GM21786 (cell line): ENCODE data around the gene GRIN1.

Source experiments
- ATAC-seq: cut with Tn5 transposase; IDR thresholded peaks from one replicate; pipeline ENCODE4 v1.9.1; 2021; ENCODE audit not compliant: unreplicated experiment

GRIN1 gene

DNA sequence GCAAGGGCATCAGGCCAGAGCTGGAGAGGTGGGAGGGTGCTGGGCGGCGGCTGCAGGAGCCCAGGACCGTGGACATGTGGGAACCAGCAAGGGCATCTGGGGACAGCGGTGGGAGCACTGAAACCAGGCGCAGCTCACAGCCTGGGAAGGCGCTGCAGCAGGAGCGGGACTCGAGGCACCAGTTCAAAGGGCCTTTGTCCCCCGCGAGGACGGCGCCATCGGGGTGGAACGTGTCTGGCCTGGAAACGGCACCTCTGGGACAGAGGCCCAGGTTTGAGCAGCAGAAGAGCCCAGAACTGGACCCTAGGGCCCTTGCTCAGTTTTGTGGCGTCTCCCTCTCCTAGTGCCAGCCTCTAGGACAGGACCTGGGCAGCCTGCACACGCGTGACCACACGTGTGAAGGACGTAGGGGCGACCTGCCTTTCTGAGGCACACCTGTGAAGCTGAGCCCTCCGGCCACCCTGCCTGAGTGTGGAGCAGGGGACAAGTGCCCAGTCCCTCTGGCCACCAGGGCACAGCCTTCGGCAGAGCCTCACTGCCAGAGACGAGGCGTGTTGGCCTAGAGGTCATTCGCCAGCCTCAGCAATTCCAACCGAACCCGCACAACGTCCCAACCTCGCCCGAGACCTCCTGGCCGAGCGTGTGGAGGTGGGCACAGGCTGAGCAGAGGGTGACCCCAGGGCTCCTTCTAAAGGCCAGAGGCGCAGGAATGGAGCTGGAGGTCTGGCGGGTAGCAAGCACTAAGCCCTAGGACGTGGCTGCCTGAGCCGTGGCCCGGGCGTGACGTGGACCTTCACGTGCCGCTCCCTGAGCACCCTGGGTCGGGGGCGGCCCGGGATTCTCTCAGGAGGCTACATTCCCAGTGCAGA lies 35.1 kb downstream of the GRIN1 start:
- ATAC-seq: no peak

DNA sequence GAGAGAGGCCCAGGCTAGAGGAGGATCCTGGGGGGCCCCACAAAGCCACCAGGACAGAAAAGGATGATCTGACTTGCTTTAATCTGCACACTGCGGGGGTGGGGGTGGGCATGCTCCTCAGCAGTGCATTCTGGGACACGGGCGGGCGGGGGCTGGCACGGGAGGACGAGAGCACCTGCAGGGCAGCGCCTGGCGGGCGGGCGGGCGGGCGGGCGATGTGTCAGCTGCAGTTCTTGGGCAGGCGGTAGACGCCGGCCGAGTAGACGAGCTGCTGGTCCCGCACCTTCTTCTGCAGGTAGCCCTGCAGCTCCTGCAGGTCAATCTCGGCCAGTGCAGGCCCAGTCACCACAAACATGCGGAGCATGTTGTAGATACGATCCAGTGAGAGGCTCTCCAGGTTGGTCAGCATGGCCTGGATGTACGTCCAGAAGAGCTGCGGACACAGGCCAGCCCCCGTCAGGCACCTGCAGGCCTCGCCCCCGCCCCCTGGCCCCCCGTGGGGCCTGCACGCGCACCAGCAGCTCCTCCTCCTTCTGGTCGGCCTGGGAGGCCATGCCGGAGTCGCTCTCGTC lies 35.9 kb downstream of the GRIN1 start:
- ATAC-seq: no peak

DNA sequence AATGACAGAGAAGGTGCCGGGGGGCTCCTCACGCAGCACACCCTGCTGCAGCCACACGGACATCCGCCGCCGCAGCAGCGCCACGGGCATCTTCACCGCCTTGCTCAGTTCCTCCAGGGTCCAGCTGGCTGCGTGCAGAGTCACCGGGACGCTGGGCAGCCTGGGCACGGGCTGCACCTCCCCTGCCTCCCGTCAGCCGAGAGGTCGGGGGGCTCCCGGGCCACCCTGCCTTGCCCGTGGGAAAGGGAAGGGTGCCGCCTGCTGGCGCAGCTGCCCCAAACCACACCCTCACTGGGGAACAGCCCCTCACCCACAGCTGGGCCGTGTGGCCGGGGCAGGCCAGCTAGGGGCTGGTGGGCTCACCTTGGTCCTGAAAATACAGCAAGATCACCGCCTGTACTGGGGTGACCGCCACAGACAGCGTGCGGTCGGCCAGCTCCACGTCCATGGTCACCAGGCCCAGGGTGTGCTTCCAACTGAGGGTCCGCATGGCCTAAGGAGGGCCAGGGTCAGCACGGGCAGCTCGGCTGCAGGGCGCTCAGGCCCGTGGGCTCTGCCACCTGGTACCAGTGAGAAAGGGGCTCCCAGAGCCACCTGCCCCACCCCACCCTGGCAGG lies 36.5 kb downstream of the GRIN1 start:
- no peak for ATAC-seq

DNA sequence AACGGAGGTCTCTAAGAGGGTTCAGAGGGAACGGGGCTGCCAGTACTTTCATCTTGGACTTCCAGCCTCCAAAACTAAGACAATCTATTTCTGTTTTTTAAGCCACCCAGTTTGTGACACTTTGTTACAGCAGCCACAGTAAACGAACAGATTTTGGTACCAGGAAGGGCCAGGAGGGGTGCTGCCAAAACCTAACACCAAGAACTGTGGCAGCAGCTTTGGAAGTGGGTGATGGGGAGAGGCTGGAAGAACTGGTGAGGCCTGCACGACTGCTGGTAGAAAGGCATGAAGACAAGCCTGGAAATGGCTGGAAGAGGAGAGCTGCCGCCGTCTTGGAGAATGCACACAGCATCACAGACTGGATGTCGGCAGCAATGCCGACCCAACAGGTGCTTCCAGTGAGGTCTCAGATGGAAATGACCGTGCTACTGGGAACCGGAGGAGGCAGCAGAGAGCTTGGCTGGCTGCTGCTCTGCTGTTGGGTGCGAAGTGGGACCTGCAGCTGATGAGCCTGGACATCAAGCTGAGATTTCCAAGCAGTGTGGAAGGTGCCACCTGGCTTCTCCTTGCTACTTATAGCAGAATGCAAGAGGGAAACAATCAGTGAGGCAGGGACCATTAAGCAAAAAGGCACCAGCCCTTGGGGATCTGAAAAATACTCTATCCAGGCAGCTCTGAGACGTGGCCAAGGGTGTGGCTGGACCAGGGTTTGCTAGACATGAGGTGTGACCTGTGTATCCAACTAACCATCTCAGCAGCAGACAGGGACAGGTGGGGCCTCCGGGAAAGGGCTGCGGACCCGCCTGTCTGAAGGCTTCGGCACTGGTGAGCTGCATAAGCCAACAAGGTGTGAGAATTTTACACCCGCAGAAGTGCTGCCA lies 37.6 kb downstream of the GRIN1 start:
- ATAC-seq: no peak

DNA sequence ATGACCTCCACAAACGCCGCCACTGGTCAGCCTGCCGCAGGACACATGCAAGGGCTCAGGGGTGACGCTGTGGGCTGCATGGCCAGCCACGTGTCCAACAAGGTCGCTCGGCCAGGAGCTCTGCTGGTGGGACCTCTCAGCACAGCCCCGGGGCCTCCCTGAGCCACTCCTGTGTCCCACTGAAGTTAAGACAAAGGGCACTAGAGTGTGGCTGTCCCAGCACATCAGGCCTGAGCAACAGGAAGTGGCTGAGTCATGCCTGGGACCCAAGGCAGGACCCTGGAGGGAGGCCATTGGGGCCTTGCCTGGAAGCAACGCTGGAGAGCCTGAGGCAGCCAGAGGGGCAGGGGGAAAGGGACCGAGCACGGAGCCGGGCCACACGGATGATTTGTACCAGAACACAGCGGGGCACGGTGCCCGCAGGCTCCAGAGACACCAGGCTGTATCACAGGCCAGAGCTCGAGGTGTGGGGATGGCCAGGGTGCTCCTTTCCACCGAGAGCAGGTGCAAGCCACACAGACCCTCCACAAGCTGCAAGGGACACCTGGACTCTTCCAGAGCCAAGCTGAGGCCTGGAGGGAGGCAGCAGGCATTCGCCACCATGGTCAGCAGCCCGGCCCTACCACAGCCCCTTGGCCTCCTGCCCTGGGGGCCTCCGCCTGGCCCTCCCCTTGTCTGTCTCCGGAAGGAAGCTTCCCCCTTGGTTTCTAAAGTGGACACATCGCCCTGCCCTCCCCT lies 39.4 kb downstream of the GRIN1 start:
- no peak for ATAC-seq

DNA sequence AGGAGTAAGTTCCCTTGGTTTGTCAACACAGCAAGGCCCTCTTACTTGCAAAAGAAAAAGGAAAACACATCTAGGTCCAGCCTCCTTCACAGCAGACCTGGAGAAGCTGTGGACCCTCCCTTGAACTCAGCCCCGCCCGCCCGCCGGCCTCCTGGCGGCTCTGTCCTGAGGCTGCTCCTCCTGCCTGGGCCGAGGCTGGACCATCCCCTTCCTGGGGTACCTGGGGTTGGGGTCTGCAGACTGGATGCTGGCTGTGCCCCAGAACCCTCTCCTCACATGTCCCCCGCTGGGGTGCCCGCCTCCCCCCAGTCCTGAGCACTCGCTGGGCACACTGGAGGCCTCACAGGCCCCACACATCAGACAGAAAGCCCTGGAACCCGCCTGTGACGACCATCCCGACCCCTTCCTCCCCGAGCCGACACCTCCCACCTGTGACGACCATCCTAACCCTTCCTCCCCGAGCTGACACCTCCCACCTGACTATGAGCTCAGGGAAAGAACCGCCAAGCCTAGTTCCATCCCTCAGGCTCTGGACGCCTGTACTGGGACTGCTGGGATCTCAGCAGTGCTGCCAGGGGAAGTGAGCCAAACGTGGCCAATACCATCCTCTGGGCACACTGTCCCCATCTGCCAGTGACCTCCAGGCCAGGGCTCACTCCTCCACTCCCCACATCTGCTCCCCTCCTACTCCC lies 40.1 kb downstream of the GRIN1 start:
- no peak for ATAC-seq

DNA sequence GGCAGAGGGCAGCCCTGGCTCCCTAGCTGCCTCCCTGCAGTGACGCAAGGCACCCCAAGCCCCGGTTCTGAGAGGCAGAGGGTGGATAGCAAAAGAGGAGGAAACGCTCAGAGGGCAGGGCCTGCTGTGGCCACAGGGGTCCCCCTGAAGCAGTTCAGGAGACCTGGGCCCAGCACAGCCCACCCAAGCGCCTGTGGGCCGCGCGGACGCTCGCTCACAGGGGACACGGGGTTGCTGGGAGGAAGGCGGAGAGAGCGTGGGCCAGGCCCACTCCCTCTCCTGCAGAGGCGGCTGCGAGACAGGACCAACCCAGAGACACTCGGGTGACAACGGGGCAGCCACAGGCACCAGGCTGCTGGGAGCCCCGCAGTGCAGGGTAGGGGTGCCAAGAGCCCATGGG lies 40.8 kb downstream of the GRIN1 start:
- no peak for ATAC-seq

DNA sequence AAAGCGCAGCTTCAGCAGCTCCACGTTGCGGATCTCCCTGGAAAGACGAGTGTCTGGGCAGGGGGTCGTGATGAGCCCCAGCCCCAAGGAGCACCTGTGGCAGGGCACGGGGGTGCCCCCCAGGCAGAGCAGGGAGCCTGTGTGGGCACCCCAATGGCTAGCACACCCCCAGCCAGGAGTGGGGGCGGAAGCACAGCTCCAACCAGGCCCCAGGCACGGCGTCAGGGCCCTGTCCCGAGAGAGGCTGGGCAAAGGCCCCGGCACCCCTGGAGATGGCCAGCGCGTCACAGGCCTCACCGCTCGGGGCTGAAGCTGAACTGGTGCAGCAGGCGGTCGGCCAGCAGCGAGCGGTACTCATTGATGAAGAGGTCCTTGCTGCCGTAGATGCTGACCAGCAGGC lies 41.5 kb downstream of the GRIN1 start:
- no peak for ATAC-seq

DNA sequence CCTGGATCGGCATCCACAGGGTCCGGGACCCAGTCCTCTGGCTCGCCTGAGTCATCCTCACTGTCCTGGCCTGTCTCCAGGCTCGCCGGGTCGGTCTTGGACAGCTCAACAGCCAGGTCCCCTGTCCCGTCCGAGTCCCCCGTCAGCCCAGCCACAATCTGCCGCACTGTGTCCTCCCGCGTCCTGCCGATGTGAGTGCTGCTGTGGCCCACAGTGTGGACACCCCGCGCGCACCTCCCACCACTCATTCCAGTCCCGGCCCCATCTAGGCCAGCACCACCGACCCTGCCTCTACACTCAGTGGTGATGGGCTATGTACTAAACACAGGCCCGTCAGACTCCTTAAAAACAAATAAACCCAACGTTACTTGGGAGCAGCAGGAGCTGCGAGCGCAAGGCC lies 42.7 kb downstream of the GRIN1 start:
- ATAC-seq: no peak

DNA sequence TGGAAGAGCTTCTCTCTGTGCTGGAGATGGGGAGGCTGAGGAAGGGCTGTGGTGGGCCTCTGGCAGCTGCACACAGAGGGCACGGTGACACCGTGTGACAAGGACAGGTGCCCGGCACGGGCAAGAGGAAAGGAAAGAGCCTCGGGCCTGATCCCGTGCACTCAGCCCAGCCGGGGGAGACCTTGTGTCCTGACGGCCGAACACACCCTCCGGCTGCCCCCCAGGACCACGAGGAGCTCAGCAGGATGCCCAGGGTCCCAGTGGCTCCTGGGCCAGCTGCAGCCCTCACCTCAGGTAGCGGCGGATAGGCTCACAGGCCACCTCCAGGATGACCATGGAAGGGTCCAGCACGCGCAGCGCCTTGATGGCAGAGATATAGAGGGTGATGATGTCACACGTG lies 43.9 kb downstream of the GRIN1 start:
- ATAC-seq: no peak

DNA sequence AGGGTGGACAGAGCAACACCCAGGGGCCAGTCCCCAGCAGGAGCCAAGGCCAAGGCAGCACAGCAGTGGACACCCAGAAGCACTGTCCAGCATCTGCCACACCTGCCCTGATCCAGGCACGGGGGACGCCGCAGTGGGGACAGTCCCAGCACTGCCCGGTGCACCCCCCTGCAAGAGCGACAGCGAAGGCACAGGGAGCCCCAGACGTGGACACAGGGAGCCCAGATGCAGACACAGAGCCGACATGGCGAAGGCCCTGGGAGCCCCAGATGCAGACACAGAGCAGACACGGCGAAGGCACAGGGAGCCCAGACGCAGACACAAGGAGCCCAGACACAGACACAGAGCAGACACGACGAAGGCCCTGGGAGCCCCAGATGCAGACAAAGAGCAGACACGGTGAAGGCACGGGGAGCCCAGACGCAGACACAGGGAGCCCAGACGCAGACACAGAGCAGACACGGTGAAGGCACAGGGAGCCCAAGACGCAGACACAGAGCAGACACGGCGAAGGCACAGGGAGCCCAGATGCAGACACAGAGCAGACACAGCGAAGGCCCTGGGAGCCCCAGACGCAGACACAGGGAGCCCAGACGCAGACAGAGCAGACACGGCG lies 45.1 kb downstream of the GRIN1 start:
- no peak for ATAC-seq

DNA sequence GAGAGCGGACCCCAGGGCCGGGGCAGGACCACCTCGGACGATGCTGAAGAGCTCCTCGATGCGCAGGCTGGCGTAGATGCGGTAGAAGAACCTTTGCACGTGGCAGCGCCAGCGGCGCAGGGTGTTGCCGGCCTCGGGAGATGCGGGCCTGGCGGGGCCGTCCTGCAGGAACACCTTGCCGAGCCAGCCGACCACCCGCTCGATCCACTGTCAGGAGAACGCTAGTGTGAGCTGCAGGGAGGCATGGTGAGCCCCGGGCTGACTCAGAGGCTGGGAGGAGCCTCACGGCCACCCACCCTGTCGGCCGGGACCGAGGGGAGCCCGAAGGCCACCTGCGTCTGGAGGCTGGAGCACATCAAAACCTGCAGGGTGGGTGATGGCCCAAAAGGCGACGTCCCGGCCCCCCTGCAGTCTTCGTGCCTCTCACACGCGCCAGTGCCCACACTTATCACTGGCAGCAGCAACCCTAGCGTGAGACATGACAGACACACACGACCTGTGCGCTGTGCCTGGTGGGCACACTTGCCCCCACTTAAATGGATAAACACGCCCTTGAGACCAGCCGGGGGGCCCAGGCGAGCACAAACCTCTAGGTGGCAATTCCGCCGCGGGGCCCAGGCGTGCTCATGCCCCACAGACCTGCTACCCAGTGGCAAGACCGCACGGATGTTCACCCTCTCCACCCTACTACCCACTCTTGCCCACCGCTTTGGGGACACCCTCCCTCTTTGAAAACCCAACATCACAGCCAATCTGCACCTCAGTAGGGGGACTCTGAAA lies 46.1 kb downstream of the GRIN1 start:
- ATAC-seq: no peak

DNA sequence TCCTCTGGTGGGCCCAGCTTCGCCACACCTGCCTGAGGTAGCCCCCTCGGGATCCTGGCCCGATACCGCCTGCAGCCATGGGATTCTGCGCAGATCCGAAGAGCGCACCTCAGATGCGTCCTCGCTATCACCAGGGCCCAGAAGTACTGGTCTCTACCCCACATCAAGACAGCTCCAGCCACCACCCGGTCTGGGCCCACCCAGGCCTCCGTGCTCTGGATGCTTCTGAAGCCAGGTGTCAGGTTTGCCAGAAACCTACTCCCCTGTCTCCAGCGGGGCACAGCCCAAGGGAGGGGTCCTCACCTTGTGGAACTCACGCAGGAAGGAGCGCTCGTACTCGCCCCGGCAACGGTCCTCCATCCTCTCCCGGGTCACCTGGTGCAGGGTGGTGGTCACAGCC lies 47.0 kb downstream of the GRIN1 start:
- no peak for ATAC-seq

DNA sequence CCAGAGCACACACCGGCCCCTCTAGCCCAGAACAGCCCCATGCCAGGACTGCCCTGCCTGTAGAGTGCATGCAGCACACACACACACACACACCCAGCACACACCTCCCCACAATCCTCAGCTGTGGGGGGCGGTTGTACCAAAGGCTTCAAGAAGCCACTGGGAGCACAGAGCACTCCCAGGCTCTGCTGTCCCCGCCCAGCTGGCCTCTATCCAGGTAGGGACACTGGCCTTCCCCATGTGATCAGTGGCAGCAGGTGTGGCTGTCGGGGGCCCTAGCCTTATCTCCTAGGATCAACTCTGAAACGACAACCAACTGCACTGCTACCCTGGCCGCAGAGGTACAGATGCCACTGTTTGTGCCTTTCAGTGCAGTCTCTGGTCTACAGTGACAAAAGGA lies 47.4 kb downstream of the GRIN1 start:
- no peak for ATAC-seq

DNA sequence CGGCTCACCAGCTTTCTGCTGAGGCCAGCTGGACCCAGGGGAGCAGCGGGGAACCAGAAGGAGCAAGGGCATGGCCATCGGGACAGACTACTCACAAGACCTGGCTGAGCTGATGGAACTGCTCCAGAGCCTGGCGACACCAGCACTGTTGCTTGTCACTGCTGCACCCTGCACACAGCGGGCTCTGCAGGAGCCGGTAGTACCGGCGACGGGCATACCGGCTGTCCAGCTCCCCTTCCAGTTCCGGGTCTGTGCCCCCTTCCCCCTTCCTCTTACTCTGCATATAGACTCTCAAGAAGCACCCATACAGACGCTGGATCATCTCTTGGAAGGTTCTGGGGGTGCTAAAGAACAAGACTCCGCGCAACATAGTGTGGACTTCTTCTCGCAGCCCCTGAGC lies 48.4 kb downstream of the GRIN1 start:
- no peak for ATAC-seq

DNA sequence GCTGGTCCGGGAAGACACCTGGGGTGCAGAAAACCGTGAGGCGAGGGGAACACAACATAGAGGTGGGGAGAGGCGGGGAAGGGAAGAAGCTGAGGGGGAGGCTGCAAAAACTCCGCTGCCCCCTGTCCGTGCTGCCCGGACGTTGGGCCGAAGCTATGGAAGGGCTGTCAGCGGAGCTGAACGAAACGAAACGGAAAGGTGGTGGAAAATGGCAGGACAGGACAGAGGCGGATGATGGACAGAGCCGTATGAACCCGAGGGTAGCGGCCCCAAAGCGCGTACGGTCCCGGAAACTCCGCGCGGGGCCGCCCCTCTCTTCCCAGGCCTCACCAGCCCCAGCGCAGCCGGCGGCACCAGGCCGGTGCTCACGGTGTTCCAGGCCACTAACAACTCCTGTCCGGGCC lies 49.1 kb downstream of the GRIN1 start:
- no peak for ATAC-seq

DNA sequence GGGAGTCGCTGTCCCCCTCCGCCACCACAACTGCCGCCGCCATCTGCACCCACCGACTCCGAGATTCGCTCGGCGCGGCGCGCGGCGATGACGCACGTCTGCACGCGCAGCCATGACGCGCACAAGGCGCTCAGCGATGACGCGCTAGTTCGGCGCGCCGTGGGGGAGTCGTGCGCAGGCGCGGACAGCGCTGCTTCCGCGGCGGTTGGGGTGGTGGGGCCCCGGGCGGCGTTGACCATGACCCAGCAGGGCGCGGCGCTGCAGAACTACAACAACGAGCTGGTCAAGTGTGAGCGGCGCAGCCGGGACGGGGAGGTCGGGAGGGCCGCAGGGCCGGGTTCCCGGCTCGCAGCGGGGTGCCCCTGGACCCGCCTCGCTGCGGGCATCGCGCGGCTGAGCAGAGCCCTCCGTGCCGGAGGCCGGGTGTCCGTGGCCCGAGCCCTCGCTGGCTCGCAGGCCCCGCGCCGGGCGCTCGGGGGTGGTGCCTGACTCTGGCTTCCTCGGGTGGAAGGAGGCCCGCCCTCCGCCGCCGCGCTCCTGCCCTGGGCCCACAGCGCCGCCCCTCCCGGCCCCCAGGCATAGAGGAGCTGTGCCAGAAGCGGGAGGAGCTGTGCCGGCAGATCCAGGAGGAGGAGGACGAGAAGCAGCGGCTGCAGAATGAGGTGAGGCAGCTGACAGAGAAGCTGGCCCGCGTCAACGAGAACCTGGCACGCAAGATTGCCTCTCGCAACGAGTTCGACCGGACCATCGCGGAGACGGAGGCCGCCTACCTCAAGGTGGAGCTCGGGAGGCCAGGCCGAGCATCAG lies 49.7 kb downstream of the GRIN1 start, which contains the start of the genes ANAPC2 and SSNA1:
Gene ANAPC2, minus strand, starts transcription at position 71 of the 807 bp plus-strand sequence. Its CDS starts 28 bp downstream, at position 43.
Gene SSNA1, plus strand, starts transcription at position 187 of the 807 bp plus-strand sequence. Its CDS starts 51 bp downstream, at position 238.
- ATAC-seq: peak; percentile 79
